HepG2 (cell line): ENCODE measurements around the gene SHC1. TPM values are rescaled to one million over a fixed set of nuclear protein-coding genes. Genes with fewer than 3 reads are reported as not detected.
A peak's percentile ranks its signal among the peaks of the same experiment; 100 is the strongest.

Source experiments
- ARNT ChIP-seq: fragments of 450-650 bp; IDR thresholded peaks from 2 replicates; pipeline ENCODE4 v1.6.1; 2017
- CBFB ChIP-seq: sonication (generic); formaldehyde crosslinking; IDR thresholded peaks from 2 replicates; pipeline ENCODE4 v1.4.0; 2020; ENCODE audit warnings: missing genetic modification reagents
- FOXO1 ChIP-seq: sonication (generic); formaldehyde crosslinking; IDR thresholded peaks from 2 replicates; pipeline ENCODE4 v1.4.0; 2020; ENCODE audit warnings: missing genetic modification reagents
- FOXP4 ChIP-seq: sonication (generic); formaldehyde crosslinking; IDR thresholded peaks from 2 replicates; pipeline ENCODE4 v1.4.0; 2020; ENCODE audit warnings: missing genetic modification reagents
- GMEB1 ChIP-seq: sonication (generic); formaldehyde crosslinking; IDR thresholded peaks from 2 replicates; pipeline ENCODE4 v1.5.1; 2020; ENCODE audit warnings: missing genetic modification reagents, mild to moderate bottlenecking, borderline replicate concordance
- HCFC1 ChIP-seq: fragments of 150-350 bp; IDR thresholded peaks from 2 replicates; pipeline ENCODE4 v1.6.1; 2014; ENCODE audit warnings: low read depth, low read length
- HIC2 ChIP-seq: sonication (generic); formaldehyde crosslinking; IDR thresholded peaks from 2 replicates; pipeline ENCODE4 v1.9.0; 2022; ENCODE audit warnings: low read depth, missing genetic modification reagents
- JARID2 ChIP-seq: sonication (generic); formaldehyde crosslinking; IDR thresholded peaks from 2 replicates; pipeline ENCODE4 v1.8.1; 2023; ENCODE audit warnings: missing genetic modification reagents, inconsistent platforms; ENCODE audit not compliant: insufficient replicate concordance
- KAT8 ChIP-seq: IDR thresholded peaks from 2 replicates; pipeline ENCODE4 v1.6.1; 2016; ENCODE audit warnings: missing genetic modification reagents, missing compliant biosample characterization
- MEIS2 ChIP-seq: sonication (generic); formaldehyde crosslinking; IDR thresholded peaks from 2 replicates; pipeline ENCODE4 v1.9.0; 2021; ENCODE audit warnings: mild to moderate bottlenecking, missing genetic modification reagents
- MIER3 ChIP-seq: IDR thresholded peaks from 2 replicates; pipeline ENCODE4 v1.6.1; 2016; ENCODE audit warnings: missing compliant biosample characterization, borderline replicate concordance
- NR2C2 ChIP-seq: sonication (generic); formaldehyde crosslinking; IDR thresholded peaks from 2 replicates; pipeline ENCODE4 v1.4.0; 2020; ENCODE audit warnings: missing genetic modification reagents, mild to moderate bottlenecking, moderate library complexity, borderline replicate concordance
- ONECUT2 ChIP-seq: sonication (generic); formaldehyde crosslinking; IDR thresholded peaks from 2 replicates; pipeline ENCODE4 v1.4.0; 2020; ENCODE audit warnings: missing genetic modification reagents
- PHF20 ChIP-seq: sonication (generic); formaldehyde crosslinking; IDR thresholded peaks from 2 replicates; pipeline ENCODE4 v1.5.0; 2020; ENCODE audit warnings: mild to moderate bottlenecking, missing genetic modification reagents
- TBX2 ChIP-seq: sonication (generic); formaldehyde crosslinking; IDR thresholded peaks from 2 replicates; pipeline ENCODE4 v1.5.0; 2020; ENCODE audit warnings: missing genetic modification reagents, mild to moderate bottlenecking, borderline replicate concordance
- ZBTB43 ChIP-seq: sonication (generic); formaldehyde crosslinking; conservative IDR thresholded peaks from 2 replicates; pipeline ENCODE4 v1.4.0; 2020; ENCODE audit warnings: missing genetic modification reagents
- ZNF329 ChIP-seq: sonication (generic); formaldehyde crosslinking; IDR thresholded peaks from 2 replicates; pipeline ENCODE4 v1.9.0; 2021; ENCODE audit warnings: low read depth, mild to moderate bottlenecking, missing genetic modification reagents
- ZNF543 ChIP-seq: sonication (generic); formaldehyde crosslinking; IDR thresholded peaks from 2 replicates; pipeline ENCODE4 v1.4.0; 2020; ENCODE audit warnings: mild to moderate bottlenecking, missing genetic modification reagents
- ZNF761 ChIP-seq: sonication (generic); formaldehyde crosslinking; conservative IDR thresholded peaks from 2 replicates; pipeline ENCODE4 v1.4.0; 2020; ENCODE audit warnings: mild to moderate bottlenecking, missing genetic modification reagents
- ZXDC ChIP-seq: sonication (generic); formaldehyde crosslinking; IDR thresholded peaks from 2 replicates; pipeline ENCODE4 v1.5.0; 2020; ENCODE audit warnings: mild to moderate bottlenecking, missing genetic modification reagents
- polyA plus RNA-seq, 8 experiments: library from polyadenylated mRNA; depleted of rRNA in 3 of 8; stranded (reverse) in 7 of 8; unstranded in 1 of 8; fragments of >200 nt; fragmentation: Illumina TruSeq in 4 of 8; extraction: Trizol in 4 of 8; gene quantifications; 2 replicates each; pipeline versions ENCODE4 v1.2.1 to v1.2.3, GENCODE V29; 2011 to 2016; ENCODE audit warnings: low read depth in 4 of 8, missing spikeins in 1 of 8, mixed read lengths in 1 of 8; ENCODE audit not compliant: insufficient read depth in 1 of 8
- total RNA-seq, 5 experiments: library from RNA; depleted of rRNA; stranded (reverse); fragments of >200 nt; fragmentation: Illumina TruSeq; extraction: Trizol; gene quantifications; 2 replicates each; pipeline ENCODE4 v1.2.3, GENCODE V29; 2016; ENCODE audit warnings: low read depth in 1 of 5

Gene SHC1
- total and polyA plus RNA-seq, 2 of the 13 experiments (the other 11 are each of a cell fraction or from before 2014, with no cell fraction given) = 52.0 to 137 TPM

GRCh38 chr1:154955718-154956543, 14.6 kb downstream of the SHC1 start, which contains the start of gene PBXIP1 (continued):
- no peak for TF ChIP-seq ZBTB43 (CRISPR knock-in tag)
- no peak for TF ChIP-seq FOXO1
- TF ChIP-seq ZNF761 (CRISPR knock-in tag) = no peak
- no peak for TF ChIP-seq ONECUT2 (CRISPR knock-in tag)
- TF ChIP-seq ZXDC (CRISPR knock-in tag) = no peak
- no peak for TF ChIP-seq FOXP4
- no peak for TF ChIP-seq TBX2 (CRISPR knock-in tag)
- no peak for TF ChIP-seq HIC2
- TF ChIP-seq MEIS2 (CRISPR knock-in tag) = no peak
- TF ChIP-seq CBFB (CRISPR knock-in tag) = 0 out of 2 replicates have a peak, but pooled peaks have one; percentile 34
- TF ChIP-seq ZNF329 = no peak
- TF ChIP-seq HCFC1 = no peak
- no peak for TF ChIP-seq JARID2 (CRISPR knock-in tag)
- no peak for TF ChIP-seq GMEB1 (CRISPR knock-in tag)
- no peak for TF ChIP-seq ARNT
- TF ChIP-seq KAT8 (CRISPR knock-in tag) = peak; percentile 61; the same call in 1 of the 2 replicates
- TF ChIP-seq NR2C2 (CRISPR knock-in tag) = no peak
- TF ChIP-seq MIER3 (CRISPR knock-in tag) = no peak
- TF ChIP-seq PHF20 (CRISPR knock-in tag) = peak; percentile 48; the same call in 1 of the 2 replicates
- TF ChIP-seq ZNF543 (CRISPR knock-in tag) = no peak
